ENCODE data around the gene LIG4. TPM values are rescaled to one million over a fixed set of nuclear protein-coding genes. Genes with fewer than 3 reads are reported as not detected.

LIG4 gene
- total RNA-seq, 1 experiment from 2014 or later, result 5.7 TPM

- H3K9me3 Mint-ChIP-seq, result peaks cover 5% of the 10 kb centered on the region; the same call in 1 of the 2 replicates
- H3K4me3 Mint-ChIP-seq, result no peak overlapping the region
- ATAC-seq, result no peak
- TF ChIP-seq NFYB (CRISPR knock-in tag; conservative IDR thresholded peaks at IDR 0.05; ENCODE audit: low read depth) (no peak), ELF4 (CRISPR knock-in tag; IDR thresholded peaks at IDR 0.05; ENCODE audit: low read depth) (no peak), STAT6 (CRISPR knock-in tag; conservative IDR thresholded peaks at IDR 0.05; ENCODE audit: low read depth) (no peak), FOXJ3 (CRISPR knock-in tag; IDR thresholded peaks at IDR 0.05; ENCODE audit: borderline replicate concordance) (no peak), TEAD1 (CRISPR knock-in tag; IDR thresholded peaks at IDR 0.05) (no peak), MXD4 (CRISPR knock-in tag; IDR thresholded peaks at IDR 0.05; ENCODE audit: borderline replicate concordance) (no peak)
- TF ChIP-seq, protein P1, sequence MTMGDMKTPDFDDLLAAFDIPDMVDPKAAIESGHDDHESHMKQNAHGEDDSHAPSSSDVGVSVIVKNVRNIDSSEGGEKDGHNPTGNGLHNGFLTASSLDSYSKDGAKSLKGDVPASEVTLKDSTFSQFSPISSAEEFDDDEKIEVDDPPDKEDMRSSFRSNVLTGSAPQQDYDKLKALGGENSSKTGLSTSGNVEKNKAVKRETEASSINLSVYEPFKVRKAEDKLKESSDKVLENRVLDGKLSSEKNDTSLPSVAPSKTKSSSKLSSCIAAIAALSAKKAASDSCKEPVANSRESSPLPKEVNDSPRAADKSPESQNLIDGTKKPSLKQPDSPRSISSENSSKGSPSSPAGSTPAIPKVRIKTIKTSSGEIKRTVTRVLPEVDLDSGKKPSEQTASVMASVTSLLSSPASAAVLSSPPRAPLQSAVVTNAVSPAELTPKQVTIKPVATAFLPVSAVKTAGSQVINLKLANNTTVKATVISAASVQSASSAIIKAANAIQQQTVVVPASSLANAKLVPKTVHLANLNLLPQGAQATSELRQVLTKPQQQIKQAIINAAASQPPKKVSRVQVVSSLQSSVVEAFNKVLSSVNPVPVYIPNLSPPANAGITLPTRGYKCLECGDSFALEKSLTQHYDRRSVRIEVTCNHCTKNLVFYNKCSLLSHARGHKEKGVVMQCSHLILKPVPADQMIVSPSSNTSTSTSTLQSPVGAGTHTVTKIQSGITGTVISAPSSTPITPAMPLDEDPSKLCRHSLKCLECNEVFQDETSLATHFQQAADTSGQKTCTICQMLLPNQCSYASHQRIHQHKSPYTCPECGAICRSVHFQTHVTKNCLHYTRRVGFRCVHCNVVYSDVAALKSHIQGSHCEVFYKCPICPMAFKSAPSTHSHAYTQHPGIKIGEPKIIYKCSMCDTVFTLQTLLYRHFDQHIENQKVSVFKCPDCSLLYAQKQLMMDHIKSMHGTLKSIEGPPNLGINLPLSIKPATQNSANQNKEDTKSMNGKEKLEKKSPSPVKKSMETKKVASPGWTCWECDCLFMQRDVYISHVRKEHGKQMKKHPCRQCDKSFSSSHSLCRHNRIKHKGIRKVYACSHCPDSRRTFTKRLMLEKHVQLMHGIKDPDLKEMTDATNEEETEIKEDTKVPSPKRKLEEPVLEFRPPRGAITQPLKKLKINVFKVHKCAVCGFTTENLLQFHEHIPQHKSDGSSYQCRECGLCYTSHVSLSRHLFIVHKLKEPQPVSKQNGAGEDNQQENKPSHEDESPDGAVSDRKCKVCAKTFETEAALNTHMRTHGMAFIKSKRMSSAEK (CRISPR knock-in tag; IDR thresholded peaks at IDR 0.05; ENCODE audit: borderline replicate concordance), result no peak
- TF ChIP-seq, protein P2, sequence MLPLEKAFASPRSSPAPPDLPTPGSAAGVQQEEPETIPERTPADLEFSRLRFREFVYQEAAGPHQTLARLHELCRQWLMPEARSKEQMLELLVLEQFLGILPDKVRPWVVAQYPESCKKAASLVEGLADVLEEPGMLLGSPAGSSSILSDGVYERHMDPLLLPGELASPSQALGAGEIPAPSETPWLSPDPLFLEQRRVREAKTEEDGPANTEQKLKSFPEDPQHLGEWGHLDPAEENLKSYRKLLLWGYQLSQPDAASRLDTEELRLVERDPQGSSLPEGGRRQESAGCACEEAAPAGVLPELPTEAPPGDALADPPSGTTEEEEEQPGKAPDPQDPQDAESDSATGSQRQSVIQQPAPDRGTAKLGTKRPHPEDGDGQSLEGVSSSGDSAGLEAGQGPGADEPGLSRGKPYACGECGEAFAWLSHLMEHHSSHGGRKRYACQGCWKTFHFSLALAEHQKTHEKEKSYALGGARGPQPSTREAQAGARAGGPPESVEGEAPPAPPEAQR (CRISPR knock-in tag; IDR thresholded peaks at IDR 0.05), result no peak
- H3K36me3 Mint-ChIP-seq, result no peaks in the 10 kb centered on the region
- no peak for DNase-seq (ENCODE audit: low spot score)
- no peaks in the 10 kb centered on the region for H3K4me1 Mint-ChIP-seq
- H3K27me3 Mint-ChIP-seq (ENCODE audit: low read depth), result no peaks in the 10 kb centered on the region
- ChIA-PET CTCF (no interaction called here), POLR2A (no interaction called here)
- no peak overlapping the region for H3K27ac Mint-ChIP-seq
Observed at GRCh38 chr13:108185223-108185622, 30.1 kb downstream of the LIG4 start.

- H3K27me3 Mint-ChIP-seq (ENCODE audit: low read depth), result no peaks in the 10 kb centered on the region
- H3K9me3 Mint-ChIP-seq, result peaks cover 8% of the 10 kb centered on the region
- DNase-seq (ENCODE audit: low spot score) (no peak), ATAC-seq (no peak)
- no peaks in the 10 kb centered on the region; the same call in 1 of the 2 replicates for H3K36me3 Mint-ChIP-seq
- H3K4me1 Mint-ChIP-seq, result no peaks in the 10 kb centered on the region
- CTCF ChIA-PET, result no interaction called here
- POLR2A ChIA-PET, result no interaction called here
- no peak overlapping the region for H3K4me3 Mint-ChIP-seq
- H3K27ac Mint-ChIP-seq, result no peak overlapping the region
- no peak for TF ChIP-seq TP53 (CRISPR knock-in tag; IDR thresholded peaks at IDR 0.05)
- TF ChIP-seq HMGXB4 (CRISPR knock-in tag; IDR thresholded peaks at IDR 0.05), result no peak
- no peak for TF ChIP-seq E2F4 (CRISPR knock-in tag; IDR thresholded peaks at IDR 0.05; ENCODE audit: borderline replicate concordance, low read depth)
- no peak for TF ChIP-seq NR3C1 (CRISPR knock-in tag; conservative IDR thresholded peaks at IDR 0.05; ENCODE audit: low read depth)
- TF ChIP-seq MXD4 (CRISPR knock-in tag; IDR thresholded peaks at IDR 0.05; ENCODE audit: borderline replicate concordance), result no peak
- TF ChIP-seq, protein P3, sequence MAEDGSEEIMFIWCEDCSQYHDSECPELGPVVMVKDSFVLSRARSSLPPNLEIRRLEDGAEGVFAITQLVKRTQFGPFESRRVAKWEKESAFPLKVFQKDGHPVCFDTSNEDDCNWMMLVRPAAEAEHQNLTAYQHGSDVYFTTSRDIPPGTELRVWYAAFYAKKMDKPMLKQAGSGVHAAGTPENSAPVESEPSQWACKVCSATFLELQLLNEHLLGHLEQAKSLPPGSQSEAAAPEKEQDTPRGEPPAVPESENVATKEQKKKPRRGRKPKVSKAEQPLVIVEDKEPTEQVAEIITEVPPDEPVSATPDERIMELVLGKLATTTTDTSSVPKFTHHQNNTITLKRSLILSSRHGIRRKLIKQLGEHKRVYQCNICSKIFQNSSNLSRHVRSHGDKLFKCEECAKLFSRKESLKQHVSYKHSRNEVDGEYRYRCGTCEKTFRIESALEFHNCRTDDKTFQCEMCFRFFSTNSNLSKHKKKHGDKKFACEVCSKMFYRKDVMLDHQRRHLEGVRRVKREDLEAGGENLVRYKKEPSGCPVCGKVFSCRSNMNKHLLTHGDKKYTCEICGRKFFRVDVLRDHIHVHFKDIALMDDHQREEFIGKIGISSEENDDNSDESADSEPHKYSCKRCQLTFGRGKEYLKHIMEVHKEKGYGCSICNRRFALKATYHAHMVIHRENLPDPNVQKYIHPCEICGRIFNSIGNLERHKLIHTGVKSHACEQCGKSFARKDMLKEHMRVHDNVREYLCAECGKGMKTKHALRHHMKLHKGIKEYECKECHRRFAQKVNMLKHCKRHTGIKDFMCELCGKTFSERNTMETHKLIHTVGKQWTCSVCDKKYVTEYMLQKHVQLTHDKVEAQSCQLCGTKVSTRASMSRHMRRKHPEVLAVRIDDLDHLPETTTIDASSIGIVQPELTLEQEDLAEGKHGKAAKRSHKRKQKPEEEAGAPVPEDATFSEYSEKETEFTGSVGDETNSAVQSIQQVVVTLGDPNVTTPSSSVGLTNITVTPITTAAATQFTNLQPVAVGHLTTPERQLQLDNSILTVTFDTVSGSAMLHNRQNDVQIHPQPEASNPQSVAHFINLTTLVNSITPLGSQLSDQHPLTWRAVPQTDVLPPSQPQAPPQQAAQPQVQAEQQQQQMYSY (CRISPR knock-in tag; IDR thresholded peaks at IDR 0.05), result no peak
- no peak for TF ChIP-seq NR2C2 (CRISPR knock-in tag; IDR thresholded peaks at IDR 0.05)
- no peak for TF ChIP-seq ZNF121 (CRISPR knock-in tag; IDR thresholded peaks at IDR 0.05)
Observed at GRCh38 chr13:108182652-108183051, 32.7 kb downstream of the LIG4 start.
